Neural progenitor cell (in vitro differentiated cells): Measurements from ENCODE around the gene KRT37. TPM values are rescaled to one million over a fixed set of nuclear protein-coding genes. Genes with fewer than 3 reads are reported as not detected.
A peak's percentile ranks its signal among the peaks of the same experiment; 100 is the strongest.

Source experiments
- DNase-seq: peaks from one replicate; pipeline ENCODE4 v3.0.0-alpha.2; 2016; ENCODE audit warnings: low spot score
- H2AFZ ChIP-seq: fragments of 200-600 bp; sonication (generic); replicated peaks from 2 replicates; pipeline ENCODE4 v1.6.1; 2016; ENCODE audit warnings: antibody characterized with exemption
- H3F3A ChIP-seq: fragments of 200-600 bp; sonication (generic); 2 replicates; pipeline ENCODE4 v1.6.1; 2016; ENCODE audit warnings: antibody characterized with exemption, low read depth
- H3K27ac ChIP-seq: fragments of 200-600 bp; sonication (generic); 2 replicates; pipeline ENCODE4 v1.5.1; 2016; ENCODE audit warnings: mild to moderate bottlenecking
- H3K27me3 ChIP-seq: fragments of 200-600 bp; sonication (generic); 2 replicates; pipeline ENCODE4 v1.6.1; 2016; ENCODE audit warnings: mild to moderate bottlenecking, moderate library complexity
- H3K36me3 ChIP-seq: fragments of 200-600 bp; sonication (generic); 2 replicates; pipeline ENCODE4 v1.5.1; 2016
- H3K4me1 ChIP-seq: fragments of 200-600 bp; sonication (generic); 2 replicates; pipeline ENCODE4 v1.6.1; 2016; ENCODE audit warnings: mixed run types
- H3K4me2 ChIP-seq: fragments of 200-600 bp; sonication (generic); 2 replicates; pipeline ENCODE4 v1.6.1; 2016
- H3K4me3 ChIP-seq: fragments of 200-600 bp; sonication (generic); 2 replicates; pipeline ENCODE4 v1.5.1; 2016
- H3K79me2 ChIP-seq: fragments of 200-600 bp; sonication (generic); 2 replicates; pipeline ENCODE4 v1.6.1; 2016; ENCODE audit warnings: low read depth
- H3K9ac ChIP-seq: fragments of 200-600 bp; sonication (generic); 2 replicates; pipeline ENCODE4 v1.6.1; 2016
- H3K9me3 ChIP-seq: fragments of 200-600 bp; sonication (generic); 2 replicates; pipeline ENCODE4 v1.5.1; 2016; ENCODE audit warnings: low read depth
- H4K20me1 ChIP-seq: fragments of 200-600 bp; sonication (generic); 2 replicates; pipeline ENCODE4 v1.6.1; 2016; ENCODE audit warnings: low read depth
- H3K27ac Mint-ChIP-seq: 3 replicates; pipeline ENCODE4 v1.8.0; 2021; ENCODE audit warnings: mixed read lengths
- H3K27me3 Mint-ChIP-seq: 2 replicates; pipeline ENCODE4 v1.8.0; 2022; ENCODE audit warnings: low read depth, mild to moderate bottlenecking, inconsistent platforms, moderate library complexity, mixed read lengths; ENCODE audit not compliant: insufficient read depth
- H3K36me3 Mint-ChIP-seq: 3 replicates; pipeline ENCODE4 v1.8.0; 2021; ENCODE audit warnings: mixed read lengths
- H3K4me1 Mint-ChIP-seq: 3 replicates; pipeline ENCODE4 v1.8.0; 2021; ENCODE audit warnings: mixed read lengths
- H3K4me3 Mint-ChIP-seq: 3 replicates; pipeline ENCODE4 v1.8.0; 2021; ENCODE audit warnings: mild to moderate bottlenecking, moderate library complexity, mixed read lengths
- H3K9me3 Mint-ChIP-seq: 3 replicates; pipeline ENCODE4 v1.8.0; 2020; ENCODE audit warnings: mixed read lengths
- EZH2 ChIP-seq: fragments of 200-600 bp; sonication (generic); IDR thresholded peaks from 2 replicates; pipeline ENCODE4 v1.6.1; 2017; ENCODE audit warnings: antibody characterized with exemption, mild to moderate bottlenecking, moderate library complexity
- EZH2phosphoT487 ChIP-seq: fragments of 200-600 bp; sonication (generic); IDR thresholded peaks from 2 replicates; pipeline ENCODE4 v1.6.1; 2017; ENCODE audit warnings: antibody characterized with exemption
- total RNA-seq: library from RNA; depleted of rRNA; stranded (reverse); fragments of >200 nt; gene quantifications from 2 replicates; pipeline ENCODE4 v1.2.3, GENCODE V29; 2015; ENCODE audit warnings: low replicate concordance
- TF ChIP-seq, protein P1 (sequence below): fragments of 200-600 bp; sonication (generic); IDR thresholded peaks from 2 replicates; pipeline ENCODE4 v1.5.1; 2017; ENCODE audit warnings: antibody characterized with exemption, mild to moderate bottlenecking

KRT37 gene
- total RNA-seq, 1 donor from 2014 or later = not detected

DNA sequence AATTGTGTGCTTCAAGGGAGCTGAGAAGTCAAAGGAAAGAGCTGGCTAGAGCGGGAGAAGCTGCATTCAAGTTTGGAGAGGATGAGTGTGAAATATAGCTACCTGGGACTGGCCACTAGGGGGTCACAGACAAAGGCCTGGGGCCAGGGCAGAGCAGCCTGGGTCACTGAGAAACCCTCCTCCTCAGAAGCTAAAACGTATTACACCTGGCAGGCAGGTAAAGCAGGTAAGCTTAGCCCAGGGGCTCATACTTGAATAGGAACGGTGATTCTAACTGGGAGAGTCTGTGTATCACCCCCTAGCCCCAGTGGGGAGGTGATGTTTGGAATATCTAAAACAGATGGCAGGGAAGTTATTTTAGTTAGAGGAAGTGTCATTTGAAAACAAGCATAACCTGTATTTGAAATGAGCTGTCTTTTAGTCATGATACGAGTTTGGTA lies 6.8 kb downstream of the KRT37 start:
- no peaks in the 10 kb centered on the region for H3K36me3 Mint-ChIP-seq
- H3K27me3 Mint-ChIP-seq = no peaks in the 10 kb centered on the region
- Histone ChIP-seq H3K36me3 (no peaks in the 10 kb centered on the region), H4K20me1 (no peaks in the 10 kb centered on the region), H2AFZ (no peak overlapping the region), H3K27me3 (no peaks in the 10 kb centered on the region), H3K4me1 (no peaks in the 10 kb centered on the region), H3K4me3 (no peak overlapping the region), H3K9ac (no peak overlapping the region), H3K9me3 (no peaks in the 10 kb centered on the region), H3K27ac (no peak overlapping the region), H3K4me2 (no peak overlapping the region), H3K79me2 (no peaks in the 10 kb centered on the region), H3F3A (no peaks in the 10 kb centered on the region)
- no peak overlapping the region for H3K4me3 Mint-ChIP-seq
- H3K9me3 Mint-ChIP-seq = no peaks in the 10 kb centered on the region
- H3K27ac Mint-ChIP-seq = no peak overlapping the region
- no peaks in the 10 kb centered on the region for H3K4me1 Mint-ChIP-seq
- TF ChIP-seq, protein P1, sequence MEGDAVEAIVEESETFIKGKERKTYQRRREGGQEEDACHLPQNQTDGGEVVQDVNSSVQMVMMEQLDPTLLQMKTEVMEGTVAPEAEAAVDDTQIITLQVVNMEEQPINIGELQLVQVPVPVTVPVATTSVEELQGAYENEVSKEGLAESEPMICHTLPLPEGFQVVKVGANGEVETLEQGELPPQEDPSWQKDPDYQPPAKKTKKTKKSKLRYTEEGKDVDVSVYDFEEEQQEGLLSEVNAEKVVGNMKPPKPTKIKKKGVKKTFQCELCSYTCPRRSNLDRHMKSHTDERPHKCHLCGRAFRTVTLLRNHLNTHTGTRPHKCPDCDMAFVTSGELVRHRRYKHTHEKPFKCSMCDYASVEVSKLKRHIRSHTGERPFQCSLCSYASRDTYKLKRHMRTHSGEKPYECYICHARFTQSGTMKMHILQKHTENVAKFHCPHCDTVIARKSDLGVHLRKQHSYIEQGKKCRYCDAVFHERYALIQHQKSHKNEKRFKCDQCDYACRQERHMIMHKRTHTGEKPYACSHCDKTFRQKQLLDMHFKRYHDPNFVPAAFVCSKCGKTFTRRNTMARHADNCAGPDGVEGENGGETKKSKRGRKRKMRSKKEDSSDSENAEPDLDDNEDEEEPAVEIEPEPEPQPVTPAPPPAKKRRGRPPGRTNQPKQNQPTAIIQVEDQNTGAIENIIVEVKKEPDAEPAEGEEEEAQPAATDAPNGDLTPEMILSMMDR = peak; percentile 55
- TF ChIP-seq EZH2 = no peak
- DNase-seq = peak; percentile 35

DNA sequence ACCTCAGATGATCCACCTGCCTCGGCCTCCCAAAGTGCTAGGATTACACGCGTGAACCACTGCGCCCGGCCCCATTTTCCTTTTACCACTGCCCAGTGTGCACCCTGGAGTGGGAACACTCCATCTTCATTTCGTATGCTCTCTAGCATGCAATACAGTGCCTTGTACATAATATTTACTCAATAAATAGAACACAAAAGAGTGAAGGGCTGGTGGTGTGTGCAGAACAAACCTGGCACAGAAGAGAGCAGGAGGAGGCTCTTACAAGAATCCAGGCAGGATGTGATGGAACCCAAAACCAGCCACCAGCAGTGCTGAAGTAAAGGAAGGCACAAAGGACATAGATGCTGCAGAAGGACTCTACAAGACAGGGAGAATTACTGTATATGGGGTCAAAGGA lies 7.3 kb downstream of the KRT37 start:
- H3K36me3 Mint-ChIP-seq = no peaks in the 10 kb centered on the region
- H2AFZ ChIP-seq = no peak overlapping the region
- H3K27ac Mint-ChIP-seq = no peak overlapping the region

DNA sequence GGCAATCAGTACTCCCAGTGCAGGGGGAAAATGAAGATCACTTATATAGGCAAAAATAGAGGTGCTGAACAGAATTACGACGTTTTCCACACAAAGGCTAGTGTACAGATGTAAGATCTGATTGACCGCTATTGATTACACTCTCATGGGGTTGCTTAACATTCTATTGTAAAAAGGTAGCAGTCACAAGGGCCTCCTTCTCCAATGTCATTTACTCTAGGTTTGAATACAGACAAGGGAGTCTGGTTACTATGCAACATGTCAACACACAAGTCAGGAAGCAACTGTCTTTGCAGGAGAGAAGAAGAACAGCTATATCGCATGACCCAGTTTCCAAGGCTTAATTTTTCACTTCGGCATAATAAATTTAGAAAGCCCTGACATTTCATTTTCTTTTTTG lies 7.9 kb downstream of the KRT37 start:
- Mint-ChIP-seq H3K4me3 (no peak overlapping the region), H3K36me3 (no peaks in the 10 kb centered on the region), H3K27ac (no peak overlapping the region), H3K9me3 (no peaks in the 10 kb centered on the region), H3K4me1 (no peaks in the 10 kb centered on the region), H3K27me3 (no peaks in the 10 kb centered on the region)
- Histone ChIP-seq H3K27ac (no peak overlapping the region), H4K20me1 (no peaks in the 10 kb centered on the region), H3K4me1 (peaks cover 3% of the 10 kb centered on the region), H3K79me2 (no peaks in the 10 kb centered on the region), H3F3A (no peaks in the 10 kb centered on the region), H3K4me3 (no peak overlapping the region), H3K27me3 (no peaks in the 10 kb centered on the region), H3K9me3 (no peaks in the 10 kb centered on the region), H3K9ac (no peak overlapping the region), H3K4me2 (no peak overlapping the region), H3K36me3 (no peaks in the 10 kb centered on the region), H2AFZ (no peak overlapping the region)
- TF ChIP-seq EZH2phosphoT487 (no peak), EZH2 (no peak)
- TF ChIP-seq, protein P1 = no peak
- no peak for DNase-seq

More for the DNA sequence above, 7.3 kb downstream of the KRT37 start:
- no peaks in the 10 kb centered on the region for H3K36me3 ChIP-seq
- H3K4me3 Mint-ChIP-seq = no peak overlapping the region
- DNase-seq = no peak
- H3K9ac ChIP-seq = no peak overlapping the region
- H3K4me1 ChIP-seq = peaks cover 1% of the 10 kb centered on the region
- no peaks in the 10 kb centered on the region for H3K9me3 ChIP-seq
- no peak overlapping the region for H3K27ac ChIP-seq
- H3K4me2 ChIP-seq = no peak overlapping the region
- no peaks in the 10 kb centered on the region for H3K79me2 ChIP-seq
- no peaks in the 10 kb centered on the region for H3K4me1 Mint-ChIP-seq
- TF ChIP-seq EZH2 (no peak), EZH2phosphoT487 (no peak)
- TF ChIP-seq, protein P1 = no peak
- no peaks in the 10 kb centered on the region for H4K20me1 ChIP-seq
- no peaks in the 10 kb centered on the region for H3K27me3 ChIP-seq
- H3F3A ChIP-seq = no peaks in the 10 kb centered on the region
- H3K9me3 Mint-ChIP-seq = no peaks in the 10 kb centered on the region
- no peak overlapping the region for H3K4me3 ChIP-seq
- no peaks in the 10 kb centered on the region for H3K27me3 Mint-ChIP-seq
